HG02588 (cell line): Measurements from ENCODE around the gene TENM4.

Experiments used
- ATAC-seq: cut with Tn5 transposase; IDR thresholded peaks from one replicate; pipeline ENCODE4 v1.9.1; 2021; ENCODE audit warnings: mild to moderate bottlenecking, moderate library complexity; ENCODE audit not compliant: unreplicated experiment

The TENM4 gene

DNA sequence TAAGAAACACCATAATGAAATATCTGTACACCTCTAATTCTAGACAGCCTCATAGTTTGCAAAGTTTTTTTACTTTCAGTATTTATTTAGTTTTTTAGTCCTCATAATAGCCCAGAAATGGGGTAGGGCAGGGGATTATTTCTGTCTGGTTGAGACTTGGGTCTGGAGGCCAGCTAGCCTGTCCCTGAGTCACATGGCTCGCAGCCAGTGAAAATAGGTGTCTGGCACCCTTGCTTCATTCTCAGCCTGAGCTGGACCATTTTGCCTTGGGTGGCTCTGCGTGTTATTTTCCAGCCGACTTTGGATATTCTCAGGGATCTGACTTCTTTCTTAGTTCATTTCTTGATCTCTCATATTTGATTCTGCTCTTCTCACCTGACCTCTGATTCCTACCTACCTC, 742.2 kb downstream of the TENM4 start:
- ATAC-seq = no peak

DNA sequence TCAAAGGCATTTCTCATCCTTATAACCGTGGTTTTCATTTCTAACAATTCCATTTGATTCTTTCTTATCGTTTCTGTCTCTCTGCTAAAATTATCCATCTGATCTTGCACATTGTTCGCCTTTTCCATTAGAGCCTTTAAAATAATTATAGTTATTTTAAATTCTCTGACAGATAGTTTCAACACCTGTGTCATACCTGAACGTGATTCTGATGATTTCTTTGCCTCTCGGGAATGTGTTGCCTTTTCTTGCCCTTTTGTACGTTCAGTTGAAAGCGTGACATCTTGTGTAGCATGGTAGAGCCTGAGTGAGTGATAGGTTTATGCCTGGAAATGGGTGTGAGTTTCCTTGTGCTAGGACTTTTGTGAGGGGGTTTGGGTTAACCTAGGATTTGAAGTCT, 744.7 kb downstream of the TENM4 start:
- no peak for ATAC-seq

DNA sequence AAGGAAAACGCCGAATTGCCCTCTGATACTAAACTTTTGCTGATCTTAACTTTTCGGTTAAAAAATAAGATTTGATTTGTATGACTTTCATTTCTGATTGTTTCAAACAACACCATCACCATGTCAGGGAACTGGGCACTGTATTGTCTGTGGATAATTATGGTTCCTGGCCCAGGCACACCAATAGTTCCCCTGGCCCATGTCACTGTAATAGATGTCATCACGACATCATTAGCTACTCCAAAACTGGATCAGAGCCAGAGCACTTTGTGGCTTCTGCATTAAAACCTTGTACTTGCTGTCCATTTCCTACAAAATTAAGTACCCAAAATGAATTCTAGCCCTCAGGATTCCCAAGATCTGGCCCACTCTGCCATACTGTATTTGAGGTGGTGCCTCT, 746.7 kb downstream of the TENM4 start:
- ATAC-seq = no peak

DNA sequence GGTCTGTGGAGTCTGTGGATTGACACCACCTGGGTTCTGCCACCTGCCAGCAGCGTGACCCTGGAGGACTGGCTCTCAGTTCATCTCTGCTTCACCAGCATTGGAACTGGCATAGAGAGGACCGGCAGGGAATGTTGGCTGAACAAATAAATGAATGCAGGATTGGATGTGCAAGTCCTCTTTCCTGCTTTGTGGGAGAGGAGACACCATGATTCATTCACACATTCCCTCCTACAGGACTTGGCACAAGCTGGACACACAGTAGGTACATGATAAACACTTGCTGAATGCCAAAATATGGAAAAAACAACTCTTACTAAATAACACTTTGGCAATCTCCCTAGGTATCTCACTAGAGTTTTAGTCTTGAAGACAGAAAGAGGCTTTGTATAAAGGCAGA, 749.6 kb downstream of the TENM4 start:
- no peak for ATAC-seq

DNA sequence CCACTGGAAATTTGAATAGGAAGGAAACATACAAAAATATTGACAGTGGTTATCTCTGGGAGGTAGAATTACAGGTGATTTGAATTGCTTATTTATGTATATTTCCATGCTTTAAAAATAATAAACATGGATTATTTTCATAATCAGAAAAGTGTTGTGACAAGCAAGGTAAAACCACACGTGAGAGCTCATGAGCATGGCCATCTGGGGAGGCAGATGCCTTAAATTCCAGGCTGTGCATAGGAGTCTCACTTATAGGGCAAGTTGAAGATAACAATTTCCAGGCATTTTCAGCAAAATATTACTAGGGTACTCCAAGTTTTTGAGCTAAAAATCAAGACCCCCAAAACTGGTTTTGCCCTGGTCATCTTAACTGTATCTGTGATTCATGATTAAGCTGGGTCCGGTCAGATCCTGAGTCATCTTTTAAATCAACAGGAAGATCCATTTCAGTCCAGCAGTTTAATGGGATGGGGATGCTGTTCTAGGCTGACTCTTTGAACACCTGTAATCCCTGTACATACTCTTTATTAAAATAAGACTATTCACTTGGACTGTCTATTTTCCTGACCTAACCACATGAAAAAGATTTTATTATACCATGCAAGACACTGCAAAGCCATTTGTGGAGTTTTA, 750.4 kb downstream of the TENM4 start:
- no peak for ATAC-seq

DNA sequence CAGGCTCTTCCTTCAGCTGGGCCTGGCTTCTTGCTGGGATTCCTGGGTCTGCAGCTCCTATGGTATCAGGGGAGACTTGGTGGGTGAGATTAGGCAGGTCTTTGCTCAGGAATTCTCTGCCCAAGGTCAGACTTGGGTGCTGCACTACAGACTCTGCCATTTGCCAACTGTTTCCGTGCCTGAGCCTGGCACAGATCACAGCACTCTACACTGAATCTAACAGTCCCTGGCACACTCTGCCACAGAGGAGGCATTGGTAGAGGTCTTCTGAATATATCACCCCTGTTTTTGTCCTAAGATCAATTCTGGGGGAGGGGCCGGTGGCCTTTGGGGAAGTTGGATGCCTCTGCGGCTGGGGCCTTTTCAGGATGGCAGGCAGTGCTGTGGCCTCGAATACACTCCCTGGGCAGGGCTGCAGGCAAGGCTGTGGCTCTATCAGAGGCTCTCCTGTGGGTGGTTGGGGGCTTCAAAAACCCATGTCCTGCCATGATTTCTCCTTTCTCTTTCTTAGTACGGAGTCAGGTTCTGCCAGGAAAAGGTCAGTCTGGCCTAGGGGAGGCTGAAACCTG, 751.2 kb downstream of the TENM4 start:
- ATAC-seq = no peak

DNA sequence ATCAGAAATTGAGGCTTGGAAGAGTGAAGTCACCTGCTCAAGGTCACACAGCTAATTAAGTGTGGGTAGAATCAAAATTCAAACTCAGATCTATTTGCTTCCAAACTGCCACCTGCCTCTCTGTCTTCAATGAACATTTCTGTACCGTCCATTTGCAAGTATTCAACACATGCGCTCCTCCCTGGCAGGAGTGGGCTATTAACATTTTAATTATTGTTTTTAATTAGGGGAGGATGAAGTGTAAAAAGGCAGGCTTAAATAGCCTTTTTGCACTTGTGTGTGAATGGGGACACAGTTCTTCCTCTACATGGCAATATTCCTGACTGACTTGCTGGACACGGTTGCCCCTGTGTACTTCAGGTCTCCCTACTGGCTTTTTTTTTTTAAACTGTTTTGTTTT, 751.7 kb downstream of the TENM4 start:
- ATAC-seq = no peak

DNA sequence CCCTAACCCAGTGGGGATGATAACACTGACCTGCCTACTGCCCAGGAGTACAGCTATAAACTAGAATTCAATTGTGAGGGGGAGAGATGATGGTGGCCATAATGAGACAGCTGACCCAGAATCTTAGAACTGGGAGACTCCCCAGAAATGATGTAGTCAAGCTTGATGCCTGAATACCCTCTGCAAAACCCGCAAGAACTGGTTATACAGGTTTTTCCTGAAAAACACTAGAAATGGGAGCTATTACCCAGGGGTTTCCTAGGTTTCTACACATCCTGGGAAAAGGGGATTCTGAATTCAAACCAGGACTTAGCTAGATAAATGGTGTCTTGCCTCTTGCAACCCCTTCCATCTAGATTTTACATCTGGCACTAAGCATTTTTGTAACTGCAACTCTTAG, 752.4 kb downstream of the TENM4 start:
- no peak for ATAC-seq

DNA sequence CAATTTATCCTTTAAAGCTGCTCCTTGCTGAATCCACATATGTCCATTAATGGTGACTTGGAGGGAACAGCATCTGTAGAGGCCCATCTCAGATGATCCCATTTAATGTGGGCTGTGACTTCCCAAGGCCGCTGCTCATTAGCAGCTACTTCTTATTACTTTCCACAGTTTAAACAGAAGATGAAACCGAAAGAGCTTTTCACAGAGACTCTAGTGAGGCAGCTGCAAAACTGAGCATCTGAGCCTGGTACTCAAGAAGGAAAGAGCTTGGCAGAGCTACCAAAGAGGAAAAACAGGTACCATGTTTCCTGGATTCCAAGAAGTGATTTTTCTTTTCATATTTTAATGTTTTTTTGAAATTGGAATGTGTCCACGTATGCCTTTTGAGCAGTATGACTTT, 755.7 kb downstream of the TENM4 start:
- no peak for ATAC-seq

DNA sequence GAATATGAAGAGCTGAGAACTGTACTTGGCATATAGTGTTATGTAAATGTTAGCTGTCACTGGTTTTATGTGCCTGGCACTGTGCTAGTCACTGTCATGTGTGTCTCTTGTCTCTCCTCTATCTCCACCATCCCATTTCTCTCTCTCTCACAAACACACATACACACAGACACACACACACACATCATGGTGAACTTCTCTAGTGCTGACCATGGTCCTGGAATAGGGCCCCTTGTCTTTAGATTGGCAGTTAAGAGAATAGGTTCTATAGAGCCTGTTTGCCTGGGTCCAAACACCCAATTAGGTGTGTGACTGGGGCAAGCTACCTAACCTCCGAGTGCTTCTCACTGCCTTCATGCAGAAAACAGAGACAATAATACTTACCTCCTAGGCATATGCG, 756.5 kb downstream of the TENM4 start:
- ATAC-seq = no peak

DNA sequence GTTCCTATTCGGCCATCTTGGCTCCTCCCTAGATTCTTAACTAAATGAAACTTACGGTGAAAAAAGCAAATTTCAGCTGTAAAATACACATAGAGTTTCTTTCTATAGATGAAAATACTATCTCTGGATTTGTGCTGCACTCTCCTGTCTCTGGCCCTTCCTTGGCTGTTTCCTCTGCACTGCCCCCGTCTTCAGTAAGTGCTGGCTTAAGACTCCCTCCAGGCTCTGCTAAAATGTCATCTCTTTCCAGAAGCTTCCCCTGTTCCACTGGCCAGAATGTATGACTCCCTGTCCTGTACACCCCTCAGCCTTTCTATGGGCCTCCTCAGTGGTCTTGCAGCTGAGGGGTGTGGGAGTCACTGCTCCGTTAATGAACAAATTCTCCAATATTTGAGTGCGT, 757.1 kb downstream of the TENM4 start:
- no peak for ATAC-seq

DNA sequence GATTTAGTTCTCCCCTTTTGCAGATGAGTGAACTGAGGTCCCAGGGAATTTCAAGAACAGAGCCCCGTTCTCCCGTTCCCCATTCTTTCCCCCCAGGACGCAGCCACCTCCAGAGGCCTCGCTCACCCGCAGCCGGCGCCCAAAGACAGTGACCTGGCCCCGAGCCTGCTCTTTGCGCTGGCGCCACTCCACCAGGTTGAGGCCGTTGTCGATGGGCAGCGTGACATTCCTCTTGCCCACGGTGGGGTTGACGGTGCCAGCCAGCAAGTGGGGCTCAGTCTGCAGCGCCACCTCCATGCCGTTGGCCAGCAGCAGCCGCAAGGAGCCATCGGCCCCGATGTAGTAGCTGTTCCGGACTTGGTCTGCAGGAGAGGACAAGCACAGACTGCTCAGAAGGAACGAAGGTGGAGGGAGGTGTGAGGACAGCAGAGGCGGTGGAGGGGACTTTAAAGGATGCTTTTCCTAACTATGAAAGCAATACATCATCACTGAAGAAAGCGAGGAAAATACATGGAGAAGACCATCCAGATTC, 764.7 kb downstream of the TENM4 start:
- no peak for ATAC-seq

DNA sequence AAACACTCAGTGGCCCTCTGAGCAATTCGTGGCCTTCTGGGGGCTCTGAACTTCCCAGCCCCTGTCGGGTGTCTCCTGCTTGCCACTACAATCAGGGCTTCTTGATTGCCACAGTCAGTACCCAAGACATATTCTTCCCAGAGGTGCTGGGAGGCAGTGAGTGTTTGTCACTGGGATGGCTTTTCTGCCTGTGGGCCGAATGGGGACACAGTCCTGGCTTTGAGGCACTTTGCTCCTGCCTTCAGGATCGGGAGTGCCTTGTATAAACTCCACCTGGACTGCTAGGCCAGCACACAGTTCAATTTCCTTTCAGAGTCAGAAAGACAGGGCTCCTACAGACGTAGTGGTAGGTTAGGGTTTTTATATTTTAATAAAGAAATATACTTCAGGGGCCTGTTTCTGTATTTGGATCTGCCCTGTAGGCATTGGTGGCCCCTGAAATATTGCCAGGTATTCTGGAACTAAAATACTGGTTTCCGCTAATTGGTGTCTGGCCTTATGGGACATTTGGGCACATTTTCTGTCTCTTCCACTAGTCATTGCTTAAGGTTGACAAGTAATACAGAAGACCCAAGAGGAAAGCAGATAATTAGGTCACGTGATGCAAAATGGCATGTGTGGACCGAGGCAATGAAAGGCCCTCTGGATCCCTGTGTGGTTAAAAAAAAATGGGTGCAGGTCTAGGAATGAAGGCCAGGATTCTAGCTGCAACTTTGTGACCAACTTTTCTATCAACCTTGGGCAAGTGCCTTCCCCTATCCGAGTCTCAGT, 767.8 kb downstream of the TENM4 start:
- ATAC-seq = no peak

DNA sequence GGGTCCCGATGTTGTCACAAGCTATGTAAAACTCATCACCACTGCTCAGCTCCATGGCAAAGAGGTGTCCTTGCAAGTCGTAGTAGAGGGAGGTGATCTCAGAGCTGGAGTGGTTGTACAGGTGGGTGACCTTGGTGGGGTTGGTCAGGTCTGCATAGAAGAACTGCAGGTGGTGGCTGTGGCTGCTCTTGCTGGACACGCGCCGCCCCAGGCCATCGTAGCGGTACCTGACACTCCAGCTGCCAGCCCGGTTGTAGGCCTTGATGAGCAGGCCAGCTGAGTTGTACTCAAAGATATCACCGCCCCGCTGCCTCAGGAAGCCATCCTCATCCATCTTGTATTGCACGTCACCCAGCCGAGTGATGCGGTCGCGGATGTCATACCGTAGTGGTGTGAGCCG, 771.6 kb downstream of the TENM4 start:
- no peak for ATAC-seq

DNA sequence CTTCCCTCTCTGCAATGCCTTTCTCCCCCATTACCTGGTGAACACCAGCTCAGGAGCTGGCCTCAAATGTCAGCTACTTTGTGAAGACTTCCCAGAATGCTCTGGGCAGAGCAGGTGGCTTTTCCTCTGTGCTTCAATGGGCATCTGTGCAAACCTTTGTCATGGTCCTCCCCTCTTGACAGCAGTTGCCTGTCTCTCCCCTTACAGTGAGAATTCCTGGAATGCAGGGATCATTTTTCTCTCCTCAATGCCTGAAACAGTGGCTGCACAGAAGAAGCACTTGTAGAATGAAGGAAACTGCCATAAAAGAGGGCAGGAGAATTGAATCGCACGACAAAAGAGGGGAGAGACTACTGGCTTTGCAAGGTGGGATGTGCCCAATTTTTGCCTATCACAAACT, 773.4 kb downstream of the TENM4 start:
- ATAC-seq = no peak

DNA sequence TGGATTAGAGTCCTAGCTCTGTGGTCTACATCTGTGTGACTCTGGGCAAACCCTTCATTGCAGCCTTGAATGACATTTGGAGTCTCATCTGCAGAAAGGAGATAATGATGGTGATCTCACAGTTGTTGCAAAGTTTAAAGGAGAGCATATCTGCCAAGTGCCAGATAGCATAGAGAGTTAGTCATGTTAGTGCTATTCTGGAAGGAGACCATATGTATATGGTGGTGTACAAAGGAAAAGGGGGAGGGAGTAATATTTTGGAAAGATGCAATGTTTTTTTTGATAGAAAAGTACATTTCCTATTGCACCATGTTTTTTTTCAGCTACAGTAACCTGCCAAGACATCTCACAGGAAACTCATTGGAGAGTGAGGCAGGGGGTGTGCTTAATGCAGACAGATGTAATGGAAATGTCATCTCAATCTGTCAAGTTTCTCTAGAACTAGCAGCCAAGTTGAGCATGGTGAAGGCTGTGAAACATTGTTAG, 774.1 kb downstream of the TENM4 start:
- ATAC-seq = no peak

DNA sequence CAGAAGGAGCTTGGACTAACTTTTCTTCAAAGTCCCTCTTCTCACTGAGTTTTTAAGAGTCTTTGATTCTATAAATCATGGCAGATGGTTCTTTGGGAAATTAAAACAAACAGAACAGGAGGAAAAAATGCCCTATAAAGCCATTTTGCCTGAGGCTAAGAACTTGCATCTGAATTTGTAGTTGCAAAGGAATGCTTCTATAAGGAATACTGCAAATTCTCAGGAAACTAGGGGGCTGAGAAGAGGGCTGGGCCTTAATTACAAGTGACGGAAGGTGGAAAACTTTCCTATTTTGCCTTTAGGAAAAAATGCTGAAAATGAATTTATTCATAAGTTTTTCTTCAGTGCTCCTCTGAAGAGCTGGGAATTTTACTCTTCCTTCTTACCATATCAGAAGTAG, 776.2 kb downstream of the TENM4 start:
- no peak for ATAC-seq

DNA sequence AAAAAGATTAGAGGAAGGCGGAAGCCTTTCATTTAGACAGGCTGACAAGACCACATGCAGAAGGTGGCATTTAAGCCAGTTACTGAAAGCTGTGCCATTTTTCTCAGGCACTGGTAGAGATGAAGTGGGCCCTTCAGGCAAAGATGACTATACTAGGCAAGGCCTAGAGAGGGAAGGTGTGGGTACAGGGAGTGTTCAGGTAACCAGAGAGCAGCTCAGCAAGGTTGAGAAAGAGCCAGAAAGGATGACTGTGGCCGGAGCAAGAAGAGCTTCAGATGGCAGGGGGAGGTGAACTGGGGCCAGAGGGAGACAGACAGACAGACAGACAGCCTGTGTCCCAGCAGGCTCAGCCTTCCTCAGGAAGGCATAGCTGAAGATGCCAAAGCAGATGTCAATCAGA, 778.0 kb downstream of the TENM4 start:
- ATAC-seq = no peak

DNA sequence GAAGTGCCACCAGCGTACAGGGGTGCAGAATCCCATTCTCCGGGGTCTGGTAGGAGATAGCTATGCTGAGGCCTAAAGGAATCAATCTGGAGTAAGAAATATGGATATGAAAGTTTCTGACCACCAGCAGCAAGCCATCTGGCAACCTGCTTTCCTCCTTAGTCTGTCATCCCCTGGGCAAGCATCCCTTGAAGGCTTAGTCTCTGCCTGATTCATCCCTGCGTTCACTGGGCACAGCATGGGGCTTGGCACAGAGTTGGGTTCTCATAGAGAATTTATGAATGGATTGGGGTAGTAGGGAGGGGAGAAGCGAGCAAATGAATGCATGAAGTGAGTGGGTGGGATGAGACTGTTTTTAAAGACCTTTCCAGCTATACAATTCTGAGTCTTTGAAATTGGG, 780.4 kb downstream of the TENM4 start:
- no peak for ATAC-seq

DNA sequence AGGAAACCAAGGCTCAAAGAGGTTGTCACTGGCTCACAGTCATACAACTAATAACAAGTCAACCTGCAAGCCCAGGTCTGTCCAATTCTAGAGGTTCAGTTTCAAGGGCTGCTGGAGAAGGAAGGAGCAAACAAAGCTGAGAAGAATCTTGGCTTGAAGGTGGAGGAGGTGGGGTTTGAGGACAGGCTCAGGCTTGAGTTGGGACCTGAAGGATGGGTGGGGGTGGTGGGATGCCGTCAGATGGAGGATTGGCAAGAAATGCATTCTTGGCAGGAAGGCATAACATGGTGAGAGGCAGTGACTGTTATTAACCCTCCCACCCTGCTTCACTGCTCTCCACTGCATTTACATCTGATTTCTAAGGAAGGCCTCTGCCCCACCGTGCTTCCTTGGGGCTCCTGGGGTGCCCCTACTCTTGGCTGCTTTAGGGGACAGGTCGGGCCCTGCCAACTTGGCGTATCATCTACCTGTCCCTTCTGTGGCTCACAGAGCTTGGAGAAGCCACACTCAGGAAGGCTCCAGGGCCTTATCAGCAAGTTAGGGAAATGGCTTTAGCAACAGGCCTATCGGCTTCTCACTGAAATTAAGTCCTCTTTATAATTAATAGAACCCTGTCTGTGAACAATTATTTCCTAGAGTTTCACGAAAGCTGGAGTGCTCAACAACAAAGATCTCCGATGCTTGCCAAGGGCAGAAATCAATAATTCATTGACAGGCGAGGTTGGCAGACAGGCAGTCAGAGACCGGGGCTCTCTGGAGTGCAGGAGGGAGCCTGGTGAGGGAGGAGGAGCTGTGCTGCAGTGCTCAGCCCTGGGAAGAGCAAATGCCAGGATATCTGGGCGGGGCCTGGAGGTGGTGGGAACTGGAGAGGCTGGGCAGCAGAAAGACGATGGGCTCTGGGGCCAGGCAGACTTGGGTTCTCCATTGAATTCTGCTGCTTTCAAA, 781.2 kb downstream of the TENM4 start:
- ATAC-seq = no peak
